H1 (cell line): ENCODE results near the gene GPSM1. TPM values are rescaled to one million over a fixed set of nuclear protein-coding genes. Genes with fewer than 3 reads are reported as not detected.

ENCODE experiments used
- BACH1 ChIP-seq: IDR thresholded peaks from 2 replicates; pipeline ENCODE4 v1.6.1; 2012; ENCODE audit warnings: low read length, improper control_type of control experiment
- CBX5 ChIP-seq: fragments of 300-800, 300-1000 bp; sonication (generic); IDR thresholded peaks from 2 replicates; pipeline ENCODE4 v1.7.1; 2016; ENCODE audit warnings: antibody characterized with exemption, low read length, low read depth
- EZH2 ChIP-seq: fragments of 200-600 bp; sonication (generic); IDR thresholded peaks from 2 replicates; pipeline ENCODE4 v1.7.1; 2012; ENCODE audit warnings: low read depth, mild to moderate bottlenecking, moderate library complexity, low read length, inconsistent platforms; ENCODE audit not compliant: severe bottlenecking
- PHF8 ChIP-seq: fragments of 200-600 bp; sonication (generic); conservative IDR thresholded peaks from 2 replicates; pipeline ENCODE4 v1.7.1; 2012; ENCODE audit warnings: low read depth, mild to moderate bottlenecking, inconsistent platforms, low read length, moderate library complexity
- POLR2A ChIP-seq, 2 experiments: IDR thresholded peaks; 1 replicate in 1 of 2; 2 replicates in 1 of 2; pipeline ENCODE4 v1.6.1; 2011; ENCODE audit warnings: low read depth in 2 of 2, low read length in 2 of 2, mild to moderate bottlenecking in 2 of 2; ENCODE audit errors: control extremely low read depth in 1 of 2
- TBP ChIP-seq: IDR thresholded peaks from 2 replicates; pipeline ENCODE4 v1.6.1; 2011; ENCODE audit warnings: low read depth, low read length, improper control_type of control experiment
- polyA plus RNA-seq, 7 experiments: library from polyadenylated mRNA; depleted of rRNA in 3 of 7; stranded (reverse) in 5 of 7; unstranded in 2 of 7; fragments of >200 nt in 5 of 7; fragments of 200-250 nt in 2 of 7; gene quantifications; 1 replicate in 5 of 7; 2 replicates in 1 of 7; 4 replicates in 1 of 7; pipeline versions ENCODE4 v1.2.1 to v1.2.3, GENCODE V29; 2011 to 2013; ENCODE audit warnings: missing spikeins in 2 of 7, mixed read lengths in 2 of 7
- total RNA-seq: library from RNA; stranded (reverse); fragmentation: NEBNext Ultra II Directional; extraction: Animal tissue kit (Norgen Biotek cat#: 25700); gene quantifications from 2 replicates; pipeline ENCODE4 v1.2.1, GENCODE V29; 2021

Gene GPSM1
- total and polyA plus RNA-seq, 2 of the 8 experiments (the other 6 are each of a cell fraction or from before 2014, with no cell fraction given) = 12.8 to 18.0 TPM

GRCh38 chr9:136314944-136315343 is 12.4 kb upstream of the GPSM1 start (continued):
- TF ChIP-seq CBX5 (no peak), BACH1 (no peak), PHF8 (no peak), TBP (no peak), POLR2A (IDR thresholded peaks at IDR 0.05; ENCODE audit: control extremely low read depth in 1 of 2, low read depth in 2 of 2, low read length in 2 of 2) (no peak), EZH2 (no peak)
